Measurements from ENCODE around the gene CORO7. TPM values are rescaled to one million over a fixed set of nuclear protein-coding genes. Genes with fewer than 3 reads are reported as not detected.

CORO7 gene
- total RNA-seq, 1 donor: 17.7 TPM

GRCh38 chr16:4420505-4421105 lies 4.2 kb upstream of the CORO7 start:
- H3K36me3 ChIP-seq (ENCODE audit: insufficient read depth, low read length): no peaks in the 10 kb centered on the region

GRCh38 chr16:4419402-4419959 lies 3.1 kb upstream of the CORO7 start:
- Histone ChIP-seq H3K9me3 (ENCODE audit: low read depth, low read length) (no peaks in the 10 kb centered on the region), H2AFZ (ENCODE audit: low read length) (no peak overlapping the region), H3K36me3 (ENCODE audit: insufficient read depth, low read length) (no peaks in the 10 kb centered on the region), H3K4me2 (ENCODE audit: insufficient read depth, low read length) (no peak overlapping the region), H3K4me1 (ENCODE audit: insufficient read depth, low read length) (peaks cover 12% of the 10 kb centered on the region), H4K20me1 (ENCODE audit: insufficient read depth, low read length) (peaks cover 1% of the 10 kb centered on the region), H3K79me2 (ENCODE audit: insufficient read depth, low read length) (peaks cover 13% of the 10 kb centered on the region), H3K27ac (ENCODE audit: low read depth, low read length) (no peak overlapping the region), H3K4me3 (ENCODE audit: insufficient read depth, low read length) (no peak overlapping the region), H3K27me3 (ENCODE audit: insufficient read depth, low read length) (no peaks in the 10 kb centered on the region)
- no peak for TF ChIP-seq CTCF (IDR thresholded peaks at IDR 0.05; ENCODE audit: extremely low read depth, low read depth, low read length)
- DNase-seq (ENCODE audit: insufficient read length, low spot score, missing footprints): no peak

More at GRCh38 chr16:4420505-4421105, 4.2 kb upstream of the CORO7 start:
- H3K4me3 ChIP-seq (ENCODE audit: insufficient read depth, low read length): no peak overlapping the region
- H3K4me2 ChIP-seq (ENCODE audit: insufficient read depth, low read length): no peak overlapping the region
- H3K4me1 ChIP-seq (ENCODE audit: insufficient read depth, low read length): peaks cover 9% of the 10 kb centered on the region
- H3K9me3 ChIP-seq (ENCODE audit: low read depth, low read length): no peaks in the 10 kb centered on the region
- H4K20me1 ChIP-seq (ENCODE audit: insufficient read depth, low read length): no peaks in the 10 kb centered on the region
- no peak for DNase-seq (ENCODE audit: insufficient read length, low spot score, missing footprints)
- no peaks in the 10 kb centered on the region for H3K27me3 ChIP-seq (ENCODE audit: insufficient read depth, low read length)
- H3K79me2 ChIP-seq (ENCODE audit: insufficient read depth, low read length): peaks cover 2% of the 10 kb centered on the region
- TF ChIP-seq CTCF (IDR thresholded peaks at IDR 0.05; ENCODE audit: extremely low read depth, low read depth, low read length): no peak
- H3K27ac ChIP-seq (ENCODE audit: low read depth, low read length): no peak overlapping the region
- H2AFZ ChIP-seq (ENCODE audit: low read length): no peak overlapping the region

GRCh38 chr16:4415538-4416199 lies 727 bp downstream of the CORO7 start:
- Histone ChIP-seq H3K4me3 (ENCODE audit: insufficient read depth, low read length) (peak overlapping the region; percentile 85), H4K20me1 (ENCODE audit: insufficient read depth, low read length) (peaks cover 20% of the 10 kb centered on the region), H2AFZ (ENCODE audit: low read length) (peak overlapping the region; percentile 93), H3K36me3 (ENCODE audit: insufficient read depth, low read length) (no peaks in the 10 kb centered on the region), H3K79me2 (ENCODE audit: insufficient read depth, low read length) (peaks cover 37% of the 10 kb centered on the region), H3K9me3 (ENCODE audit: low read depth, low read length) (no peaks in the 10 kb centered on the region), H3K4me2 (ENCODE audit: insufficient read depth, low read length) (peak overlapping the region; percentile 98), H3K27me3 (ENCODE audit: insufficient read depth, low read length) (no peaks in the 10 kb centered on the region), H3K27ac (ENCODE audit: low read depth, low read length) (peak overlapping the region; percentile 45), H3K4me1 (ENCODE audit: insufficient read depth, low read length) (peaks cover 15% of the 10 kb centered on the region)
- peak; percentile 94 for DNase-seq (ENCODE audit: insufficient read length, low spot score, missing footprints)
- no peak for TF ChIP-seq CTCF (IDR thresholded peaks at IDR 0.05; ENCODE audit: extremely low read depth, low read depth, low read length)
